ENCODE results near the gene TASP1.
"Not testable (repeated sequence)": the region's sequence is repeated elsewhere in the genome, so short reads cannot be mapped to it uniquely, and the experiment has no call there.

Gene TASP1

GRCh38 chr20:13665709-13666395 is 27.1 kb upstream of the TASP1 start:
- TF ChIP-seq, protein P1, sequence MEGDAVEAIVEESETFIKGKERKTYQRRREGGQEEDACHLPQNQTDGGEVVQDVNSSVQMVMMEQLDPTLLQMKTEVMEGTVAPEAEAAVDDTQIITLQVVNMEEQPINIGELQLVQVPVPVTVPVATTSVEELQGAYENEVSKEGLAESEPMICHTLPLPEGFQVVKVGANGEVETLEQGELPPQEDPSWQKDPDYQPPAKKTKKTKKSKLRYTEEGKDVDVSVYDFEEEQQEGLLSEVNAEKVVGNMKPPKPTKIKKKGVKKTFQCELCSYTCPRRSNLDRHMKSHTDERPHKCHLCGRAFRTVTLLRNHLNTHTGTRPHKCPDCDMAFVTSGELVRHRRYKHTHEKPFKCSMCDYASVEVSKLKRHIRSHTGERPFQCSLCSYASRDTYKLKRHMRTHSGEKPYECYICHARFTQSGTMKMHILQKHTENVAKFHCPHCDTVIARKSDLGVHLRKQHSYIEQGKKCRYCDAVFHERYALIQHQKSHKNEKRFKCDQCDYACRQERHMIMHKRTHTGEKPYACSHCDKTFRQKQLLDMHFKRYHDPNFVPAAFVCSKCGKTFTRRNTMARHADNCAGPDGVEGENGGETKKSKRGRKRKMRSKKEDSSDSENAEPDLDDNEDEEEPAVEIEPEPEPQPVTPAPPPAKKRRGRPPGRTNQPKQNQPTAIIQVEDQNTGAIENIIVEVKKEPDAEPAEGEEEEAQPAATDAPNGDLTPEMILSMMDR (IDR thresholded peaks at IDR 0.05; ENCODE audit: insufficient read depth, low read depth, low read length, missing control alignments), result no peak
- no peak overlapping the region for H3K4me3 ChIP-seq (ENCODE audit: low read length)
- DNase-seq (ENCODE audit: low read depth), result no peak

DNA sequence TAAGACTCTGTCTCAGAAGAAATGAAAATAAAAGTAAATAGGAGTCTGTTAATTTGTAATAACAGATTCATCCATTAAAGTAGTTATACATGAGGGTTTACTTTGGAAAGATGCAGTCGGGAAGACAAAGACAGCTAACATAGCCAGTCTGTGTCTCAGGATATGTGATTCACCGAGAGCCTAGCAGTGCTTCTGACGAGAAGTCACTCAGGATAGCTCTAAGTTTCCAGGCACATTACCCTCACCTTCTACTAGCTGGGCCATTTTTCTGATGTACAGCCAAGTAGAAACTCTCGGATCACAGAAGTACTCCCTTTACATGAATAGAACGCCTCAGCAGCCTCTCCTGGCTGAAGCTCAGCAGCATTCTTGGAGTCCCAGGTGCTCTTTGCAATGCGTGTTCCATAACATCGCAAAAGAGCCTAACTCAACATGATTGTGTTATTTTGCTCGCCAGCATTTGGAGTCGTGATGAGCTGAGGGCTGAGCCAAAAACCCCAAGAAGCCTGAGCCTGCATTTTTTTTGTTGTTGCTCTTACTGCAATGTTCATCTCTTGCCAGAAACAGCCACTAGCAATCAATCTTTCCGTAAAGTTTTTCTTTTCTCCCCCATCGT is 22.4 kb upstream of the TASP1 start:
- DNase-seq (ENCODE audit: low read depth), result no peak
- TF ChIP-seq, protein P1 (IDR thresholded peaks at IDR 0.05; ENCODE audit: insufficient read depth, low read depth, low read length, missing control alignments), result no peak
- H3K4me3 ChIP-seq (ENCODE audit: low read length), result no peak overlapping the region

- no peak overlapping the region for H3K4me3 ChIP-seq (ENCODE audit: low read length)
- DNase-seq (ENCODE audit: low read depth), result no peak
- TF ChIP-seq, protein P1 (IDR thresholded peaks at IDR 0.05; ENCODE audit: insufficient read depth, low read depth, low read length, missing control alignments), result no peak
These were observed 20.6 kb upstream of the TASP1 start for GRCh38 chr20:13659288-13659687.

DNA sequence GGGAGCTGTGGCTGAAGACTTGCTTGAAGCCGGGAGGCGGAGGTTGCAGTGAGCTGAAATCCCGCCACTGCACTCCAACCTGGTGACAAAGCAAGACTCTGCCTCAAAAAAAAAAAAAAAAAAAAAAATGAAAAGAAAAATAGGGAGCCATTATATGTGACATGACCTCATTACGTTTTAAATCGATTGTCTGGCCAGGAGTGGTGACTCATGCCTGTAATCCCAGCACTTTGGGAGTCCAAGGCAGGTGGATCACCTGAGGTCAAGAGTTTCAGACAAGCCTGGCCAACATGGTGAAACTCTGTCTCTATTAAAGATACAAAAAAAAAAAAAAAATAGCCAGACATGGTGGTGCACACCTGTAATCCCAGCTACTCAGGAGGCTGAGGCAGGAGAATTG is 19.3 kb upstream of the TASP1 start:
- not testable (repeated sequence) for DNase-seq (ENCODE audit: low read depth); H3K4me3 ChIP-seq (ENCODE audit: low read length)

- no peak for DNase-seq (ENCODE audit: low read depth)
- no peak overlapping the region for H3K4me3 ChIP-seq (ENCODE audit: low read length)
- TF ChIP-seq, protein P1 (IDR thresholded peaks at IDR 0.05; ENCODE audit: insufficient read depth, low read depth, low read length, missing control alignments), result no peak
These were observed 18.1 kb upstream of the TASP1 start for GRCh38 chr20:13656721-13657368.

DNA sequence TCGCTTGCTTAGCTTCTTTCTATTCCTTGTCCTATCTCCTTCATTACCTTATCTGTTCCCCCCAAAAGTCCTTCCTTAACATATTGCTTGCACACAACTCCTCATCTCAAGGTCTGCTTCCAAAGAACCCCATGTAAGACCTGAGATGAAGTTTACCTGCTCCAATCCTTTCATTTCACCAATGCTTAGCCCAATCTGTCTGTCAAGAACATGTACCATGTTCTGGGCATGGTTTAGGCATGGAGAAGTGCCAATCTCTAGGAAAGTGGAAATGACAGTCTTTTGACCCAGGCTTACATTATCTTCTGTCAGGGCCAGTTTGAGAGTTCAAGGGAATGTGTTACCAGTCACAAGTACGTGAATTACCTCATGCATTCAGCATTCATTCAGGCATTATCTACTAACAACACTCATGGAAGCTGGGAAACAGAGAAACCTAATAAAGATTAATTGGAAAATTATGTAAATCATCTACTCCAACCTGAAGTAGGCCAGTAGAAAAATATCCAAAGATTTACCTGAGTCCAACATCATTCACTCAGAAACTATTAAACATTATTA is 15.8 kb upstream of the TASP1 start:
- TF ChIP-seq, protein P1 (IDR thresholded peaks at IDR 0.05; ENCODE audit: insufficient read depth, low read depth, low read length, missing control alignments), result no peak
- no peak for DNase-seq (ENCODE audit: low read depth)
- H3K4me3 ChIP-seq (ENCODE audit: low read length), result no peak overlapping the region

DNA sequence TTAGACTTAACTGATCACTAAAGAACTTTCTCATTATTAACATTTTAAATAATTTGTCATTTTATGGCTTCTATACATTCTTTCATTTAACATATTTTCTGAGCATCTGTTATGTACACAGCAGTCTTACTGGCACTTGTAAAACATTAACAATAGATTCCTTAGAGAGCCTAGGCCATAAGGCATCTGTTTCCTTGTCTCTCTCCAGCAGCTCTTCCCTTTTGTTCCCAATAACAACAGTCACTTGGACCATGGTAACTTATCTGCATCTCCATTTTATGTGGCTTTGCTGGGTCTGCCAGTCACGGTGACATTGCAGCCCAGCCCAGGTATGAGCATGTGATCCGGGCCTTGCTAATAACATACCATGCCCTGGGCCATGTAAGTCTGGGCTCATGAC is 11.7 kb upstream of the TASP1 start:
- TF ChIP-seq, protein P1 (IDR thresholded peaks at IDR 0.05; ENCODE audit: insufficient read depth, low read depth, low read length, missing control alignments), result no peak
- DNase-seq (ENCODE audit: low read depth), result no peak
- H3K4me3 ChIP-seq (ENCODE audit: low read length), result no peak overlapping the region

All from epithelial cell of esophagus (primary cell).